K562 (cell line): ENCODE results near the gene MAPK4.

Source experiments
- CTCF ChIP-seq, 3 experiments: IDR thresholded peaks in 2 of 3; conservative IDR thresholded peaks in 1 of 3; 2 replicates each; pipeline ENCODE4 v1.5.1; 2011 to 2012; ENCODE audit warnings: low read length in 3 of 3, mild to moderate bottlenecking in 3 of 3, control low read depth in 2 of 3, improper control_type of control experiment in 1 of 3, inconsistent platforms in 1 of 3, low read depth in 1 of 3, mixed read lengths in 1 of 3, moderate library complexity in 1 of 3; ENCODE audit not compliant: insufficient read depth in 2 of 3
- HNRNPK ChIP-seq: fragments of 200-400 bp; formaldehyde crosslinking; IDR thresholded peaks from one replicate; pipeline ENCODE4 v1.6.1; 2018; ENCODE audit warnings: mild to moderate bottlenecking, low read depth, low read length; ENCODE audit not compliant: poor library complexity, severe bottlenecking
- NR3C1 ChIP-seq: sonication (generic); formaldehyde crosslinking; IDR thresholded peaks from 2 replicates; pipeline ENCODE4 v1.8.1; 2022; ENCODE audit warnings: missing genetic modification reagents
- POLR2A ChIP-seq: fragments of 450-650 bp; conservative IDR thresholded peaks from 2 replicates; pipeline ENCODE4 v1.6.1; 2016
- THAP12 ChIP-seq: fragments of 250-450 bp; sonication (Bioruptor Pico); IDR thresholded peaks from 2 replicates; pipeline ENCODE4 v1.9.0; 2021; ENCODE audit warnings: mild to moderate bottlenecking, inconsistent platforms
- TRIM28 ChIP-seq: fragments of 450-650 bp; IDR thresholded peaks from 2 replicates; pipeline ENCODE4 v1.6.1; 2017
- ZKSCAN1 ChIP-seq: fragments of 150-350 bp; IDR thresholded peaks from 2 replicates; pipeline ENCODE4 v1.6.1; 2016; ENCODE audit warnings: low read depth, low read length
- ZNF12 ChIP-seq: sonication (generic); formaldehyde crosslinking; IDR thresholded peaks from 2 replicates; pipeline ENCODE4 v1.4.0; 2020; ENCODE audit warnings: mild to moderate bottlenecking, missing genetic modification reagents

- TF ChIP-seq TRIM28 (no peak), HNRNPK (no peak), THAP12 (CRISPR knock-in tag) (no peak), CTCF (IDR thresholded peaks at IDR 0.05 in 2 of 3, conservative IDR thresholded peaks at IDR 0.05 in 1 of 3; ENCODE audit: insufficient read depth in 2 of 3, low read depth in 1 of 3, low read length in 3 of 3) (no peak), NR3C1 (CRISPR knock-in tag) (no peak), POLR2A (no peak), ZKSCAN1 (no peak), ZNF12 (CRISPR knock-in tag) (no peak)
These were observed 134.3 kb downstream of the MAPK4 start for GRCh38 chr18:50694147-50694546.
